Measurements from ENCODE around the gene SMCO4.

SMCO4 gene

DNA sequence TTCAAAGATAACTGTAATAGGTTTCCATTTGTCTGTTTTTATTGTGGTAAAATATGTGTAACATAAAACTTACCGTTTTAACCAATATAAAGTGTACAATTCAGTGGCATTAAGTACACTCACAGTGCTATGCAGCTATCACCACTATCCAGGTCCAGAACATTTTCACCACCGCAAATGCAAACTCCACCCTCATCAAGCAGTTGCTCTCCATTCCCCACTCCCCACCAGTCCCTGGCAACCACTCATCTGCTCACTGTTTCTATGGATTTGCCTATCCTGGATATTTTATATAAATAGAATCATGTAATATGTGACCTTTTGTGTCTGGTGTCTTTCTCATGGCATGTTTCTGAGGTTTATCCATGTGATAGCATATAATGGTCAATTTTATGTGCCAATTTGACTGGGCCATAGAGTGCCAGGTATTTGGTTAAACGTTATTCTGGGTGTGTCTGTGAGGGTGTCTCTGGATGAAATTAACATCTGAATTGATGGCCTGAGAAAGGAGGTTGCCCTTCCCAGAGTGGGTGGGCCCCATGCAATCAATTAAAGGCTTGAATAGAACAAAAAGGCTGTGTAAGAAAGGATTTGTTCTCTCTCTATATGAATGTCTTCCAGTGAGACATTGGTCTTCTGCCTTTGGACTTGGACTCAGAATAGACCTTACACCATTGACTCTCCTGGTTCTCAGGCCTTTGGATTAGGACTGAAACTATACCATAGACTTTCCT, 17.2 kb upstream of the SMCO4 start:
- Histone ChIP-seq H3K36me3 (ENCODE audit: control insufficient read depth, insufficient read depth, low read length) (no peaks in the 10 kb centered on the region), H3K27me3 (ENCODE audit: control insufficient read depth, insufficient read depth, low read length) (no peaks in the 10 kb centered on the region), H3K27ac (ENCODE audit: low read length) (no peak overlapping the region), H3K4me3 (ENCODE audit: low read length) (no peak overlapping the region), H3K4me1 (ENCODE audit: control insufficient read depth, insufficient read depth, low read length) (no peaks in the 10 kb centered on the region), H3K9me3 (ENCODE audit: control insufficient read depth, insufficient read depth, low read length) (no peaks in the 10 kb centered on the region)
- DNase-seq (ENCODE audit: low read depth, low spot score), result no peak
- WGBS (ENCODE audit: insufficient coverage, insufficient read length), result no CpG with 5 or more reads among the region's 3 CpGs

DNA sequence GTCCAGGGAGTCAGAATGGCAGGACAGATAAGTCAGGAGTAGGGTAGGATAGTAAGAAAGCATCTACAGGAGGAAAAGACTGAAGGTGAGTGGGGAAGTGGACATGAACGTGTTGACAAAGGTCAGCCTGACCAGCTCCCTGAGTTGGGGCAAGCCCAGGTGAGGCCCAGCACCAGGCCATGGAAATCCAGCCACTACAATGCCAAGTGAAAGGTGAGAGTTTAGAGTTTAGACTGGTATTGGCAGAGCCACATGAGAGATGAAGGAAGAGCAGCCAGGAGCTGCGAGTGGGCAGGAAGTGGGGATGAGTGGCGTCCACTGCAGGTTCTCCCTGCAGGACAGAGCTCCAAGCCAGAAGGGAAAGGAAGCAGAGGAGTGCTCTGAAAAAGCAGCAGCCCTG, 16.5 kb upstream of the SMCO4 start:
- no peak for DNase-seq (ENCODE audit: low read depth, low spot score)
- WGBS (ENCODE audit: insufficient coverage, insufficient read length), result no CpG with 5 or more reads among the region's 3 CpGs
- Histone ChIP-seq H3K4me1 (ENCODE audit: control insufficient read depth, insufficient read depth, low read length) (no peaks in the 10 kb centered on the region), H3K4me3 (ENCODE audit: low read length) (no peak overlapping the region), H3K36me3 (ENCODE audit: control insufficient read depth, insufficient read depth, low read length) (no peaks in the 10 kb centered on the region), H3K27me3 (ENCODE audit: control insufficient read depth, insufficient read depth, low read length) (no peaks in the 10 kb centered on the region), H3K27ac (ENCODE audit: low read length) (no peak overlapping the region), H3K9me3 (ENCODE audit: control insufficient read depth, insufficient read depth, low read length) (no peaks in the 10 kb centered on the region)

DNA sequence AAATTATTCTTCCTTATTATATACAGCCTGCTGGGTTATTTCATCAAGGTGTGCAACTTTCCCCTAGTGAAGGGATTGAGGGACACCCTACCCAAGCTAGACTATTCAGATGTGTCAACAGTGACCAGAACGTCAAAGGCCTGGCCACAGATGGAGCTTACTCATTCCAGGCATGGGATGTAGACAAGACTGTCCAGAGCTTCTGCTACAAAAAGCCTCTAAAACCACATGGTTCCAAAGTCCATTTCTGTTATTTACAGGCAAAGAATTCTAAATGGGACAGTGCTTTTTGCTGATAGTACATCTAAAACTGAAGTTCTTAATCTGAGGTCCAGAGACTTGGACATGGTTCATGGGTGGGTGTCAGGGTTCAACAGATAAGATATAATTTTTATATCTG, 9.7 kb upstream of the SMCO4 start:
- DNase-seq (ENCODE audit: low read depth, low spot score), result no peak
- Histone ChIP-seq H3K36me3 (ENCODE audit: control insufficient read depth, insufficient read depth, low read length) (no peaks in the 10 kb centered on the region), H3K27me3 (ENCODE audit: control insufficient read depth, insufficient read depth, low read length) (no peaks in the 10 kb centered on the region), H3K4me3 (ENCODE audit: low read length) (no peak overlapping the region), H3K4me1 (ENCODE audit: control insufficient read depth, insufficient read depth, low read length) (no peaks in the 10 kb centered on the region), H3K9me3 (ENCODE audit: control insufficient read depth, insufficient read depth, low read length) (no peaks in the 10 kb centered on the region), H3K27ac (ENCODE audit: low read length) (no peak overlapping the region)
- WGBS (ENCODE audit: insufficient coverage, insufficient read length), result no CpG with 5 or more reads among the region's 1 CpG

DNA sequence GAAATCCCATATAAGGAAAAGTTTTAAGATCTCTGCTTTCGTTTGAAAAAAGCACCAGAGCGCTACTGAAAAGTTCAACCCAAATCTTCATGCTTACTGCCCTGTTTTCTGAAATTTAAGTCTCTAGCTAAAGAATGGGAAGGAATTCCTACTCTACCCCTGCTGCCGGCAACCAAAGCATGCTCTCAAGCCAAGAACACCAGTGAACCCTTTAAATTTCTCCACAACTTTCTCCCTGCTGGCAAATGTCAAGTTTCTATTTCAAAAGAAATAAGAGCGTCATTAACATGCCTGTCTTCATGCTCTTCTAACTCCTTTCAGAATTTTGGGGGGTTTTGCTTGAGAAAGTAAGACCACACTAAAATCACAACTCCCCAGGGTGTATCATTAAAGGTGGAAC, 6.8 kb upstream of the SMCO4 start:
- Histone ChIP-seq H3K36me3 (ENCODE audit: control insufficient read depth, insufficient read depth, low read length) (no peaks in the 10 kb centered on the region), H3K27ac (ENCODE audit: low read length) (no peak overlapping the region), H3K4me3 (ENCODE audit: low read length) (no peak overlapping the region), H3K4me1 (ENCODE audit: control insufficient read depth, insufficient read depth, low read length) (peaks cover 2% of the 10 kb centered on the region; the same call in 1 of the 2 replicates), H3K9me3 (ENCODE audit: control insufficient read depth, insufficient read depth, low read length) (no peaks in the 10 kb centered on the region), H3K27me3 (ENCODE audit: control insufficient read depth, insufficient read depth, low read length) (no peaks in the 10 kb centered on the region)
- WGBS (ENCODE audit: insufficient coverage, insufficient read length), result no CpG with 5 or more reads among the region's 4 CpGs
- DNase-seq (ENCODE audit: low read depth, low spot score), result no peak

DNA sequence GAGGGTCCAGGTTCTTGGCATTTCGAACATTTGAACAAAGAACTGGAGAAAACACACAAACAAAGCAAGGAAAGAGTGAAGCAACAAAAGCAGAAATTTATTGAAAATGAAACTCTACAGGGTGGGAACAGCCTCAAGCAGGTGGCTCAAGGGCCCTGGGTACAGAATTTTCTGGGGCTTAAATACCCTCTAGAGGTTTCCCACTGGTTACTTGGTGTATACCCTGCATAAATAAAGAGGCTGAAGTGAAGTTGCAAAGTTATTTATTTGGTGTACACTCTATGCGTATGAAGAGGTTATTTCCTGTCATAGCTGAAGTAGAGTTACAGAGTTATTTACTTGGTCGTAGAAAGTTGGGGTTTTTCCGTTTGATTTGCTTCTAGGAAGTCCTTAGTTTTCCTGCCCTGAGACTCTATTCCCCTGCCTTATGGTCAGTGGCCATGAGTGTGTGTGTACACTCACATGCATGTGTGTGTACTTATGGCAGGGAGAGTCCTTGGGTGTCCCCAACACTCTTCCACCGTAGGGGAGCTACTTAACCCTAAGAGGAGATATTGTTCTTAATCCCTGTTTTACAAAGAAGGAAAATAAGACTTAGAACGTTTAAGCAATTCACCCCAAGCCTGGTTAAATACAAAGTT, 5.6 kb upstream of the SMCO4 start:
- Histone ChIP-seq H3K27me3 (ENCODE audit: control insufficient read depth, insufficient read depth, low read length) (no peaks in the 10 kb centered on the region), H3K4me1 (ENCODE audit: control insufficient read depth, insufficient read depth, low read length) (peaks cover 4% of the 10 kb centered on the region; the same call in 1 of the 2 replicates), H3K36me3 (ENCODE audit: control insufficient read depth, insufficient read depth, low read length) (no peaks in the 10 kb centered on the region), H3K27ac (ENCODE audit: low read length) (no peak overlapping the region), H3K4me3 (ENCODE audit: low read length) (no peak overlapping the region), H3K9me3 (ENCODE audit: control insufficient read depth, insufficient read depth, low read length) (no peaks in the 10 kb centered on the region)
- no peak for DNase-seq (ENCODE audit: low read depth, low spot score)
- WGBS (ENCODE audit: insufficient coverage, insufficient read length), result no CpG with 5 or more reads among the region's 6 CpGs

DNA sequence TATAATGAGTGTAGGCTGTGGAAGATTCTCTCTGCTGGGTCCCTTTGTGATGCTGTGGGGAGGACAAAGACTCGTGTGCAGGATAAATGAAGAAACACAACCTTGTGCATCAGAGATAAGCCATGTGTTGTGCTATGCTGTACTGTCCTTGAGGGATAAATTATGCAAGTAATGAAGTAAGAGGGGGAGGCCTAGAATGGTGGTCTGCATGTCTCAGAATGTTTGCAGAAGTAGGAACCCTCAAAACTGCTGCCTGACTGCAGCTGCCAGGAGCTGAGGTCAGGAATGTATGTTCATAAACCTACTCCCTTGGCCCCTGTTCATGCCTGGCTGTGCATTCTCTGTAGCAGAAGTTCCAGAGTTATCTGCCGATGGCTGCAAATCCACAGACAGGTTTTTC, 4.6 kb upstream of the SMCO4 start:
- Histone ChIP-seq H3K27ac (ENCODE audit: low read length) (no peak overlapping the region), H3K4me3 (ENCODE audit: low read length) (no peak overlapping the region), H3K9me3 (ENCODE audit: control insufficient read depth, insufficient read depth, low read length) (no peaks in the 10 kb centered on the region), H3K4me1 (ENCODE audit: control insufficient read depth, insufficient read depth, low read length) (peaks cover 4% of the 10 kb centered on the region; the same call in 1 of the 2 replicates), H3K36me3 (ENCODE audit: control insufficient read depth, insufficient read depth, low read length) (no peaks in the 10 kb centered on the region), H3K27me3 (ENCODE audit: control insufficient read depth, insufficient read depth, low read length) (no peaks in the 10 kb centered on the region)
- no peak for DNase-seq (ENCODE audit: low read depth, low spot score)
- WGBS (ENCODE audit: insufficient coverage, insufficient read length), result no CpG with 5 or more reads among the region's 2 CpGs

DNA sequence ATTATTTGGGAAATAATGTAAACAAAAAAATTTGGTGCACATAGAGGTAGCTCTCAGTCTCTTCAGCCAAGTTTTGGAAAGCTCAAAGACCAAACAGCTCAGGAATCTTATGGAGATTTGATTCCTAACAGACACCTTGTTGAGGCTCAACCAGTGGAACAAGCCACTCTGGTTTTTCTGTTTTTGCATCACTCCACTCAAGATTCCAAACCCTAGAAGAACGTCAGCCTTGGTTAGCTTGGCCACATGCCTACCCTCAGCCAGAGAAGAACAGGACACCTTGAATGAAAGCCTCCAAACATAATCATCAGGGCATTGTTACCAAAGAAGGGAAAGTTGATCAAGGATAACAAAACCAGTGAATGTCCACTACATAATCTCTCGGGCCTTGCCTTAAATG, 3.8 kb upstream of the SMCO4 start:
- Histone ChIP-seq H3K9me3 (ENCODE audit: control insufficient read depth, insufficient read depth, low read length) (no peaks in the 10 kb centered on the region), H3K36me3 (ENCODE audit: control insufficient read depth, insufficient read depth, low read length) (no peaks in the 10 kb centered on the region), H3K27ac (ENCODE audit: low read length) (no peak overlapping the region), H3K4me3 (ENCODE audit: low read length) (no peak overlapping the region), H3K27me3 (ENCODE audit: control insufficient read depth, insufficient read depth, low read length) (no peaks in the 10 kb centered on the region), H3K4me1 (ENCODE audit: control insufficient read depth, insufficient read depth, low read length) (peaks cover 6% of the 10 kb centered on the region; the same call in 1 of the 2 replicates)
- no CpG with 5 or more reads among the region's 2 CpGs for WGBS (ENCODE audit: insufficient coverage, insufficient read length)
- DNase-seq (ENCODE audit: low read depth, low spot score), result no peak

DNA sequence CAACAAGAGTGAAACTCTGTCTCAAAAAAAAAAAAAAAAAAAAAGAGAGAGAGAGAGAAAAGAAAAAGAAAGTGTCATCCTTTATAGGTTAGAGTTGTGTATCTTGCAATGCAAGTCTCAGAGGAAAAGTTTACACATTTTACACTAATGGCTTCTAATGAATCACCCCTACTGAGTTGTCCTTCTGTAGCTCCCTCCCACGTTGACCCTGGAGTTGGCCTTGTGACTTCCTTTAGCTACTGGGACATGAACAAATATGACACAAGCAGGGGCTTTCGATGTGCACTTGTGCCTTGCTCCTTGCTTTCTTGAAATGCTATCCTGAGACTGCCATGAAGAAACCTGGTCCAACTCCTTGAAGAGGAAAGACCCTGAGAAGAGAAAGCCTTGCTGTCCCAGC, 2.4 kb upstream of the SMCO4 start:
- peaks cover 6% of the 10 kb centered on the region; the same call in 1 of the 2 replicates for H3K4me1 ChIP-seq (ENCODE audit: control insufficient read depth, insufficient read depth, low read length)
- H3K36me3 ChIP-seq (ENCODE audit: control insufficient read depth, insufficient read depth, low read length), result no peaks in the 10 kb centered on the region
- no peaks in the 10 kb centered on the region for H3K9me3 ChIP-seq (ENCODE audit: control insufficient read depth, insufficient read depth, low read length)
- no peak for DNase-seq (ENCODE audit: low read depth, low spot score)
- H3K27ac ChIP-seq (ENCODE audit: low read length), result no peak overlapping the region
- no peaks in the 10 kb centered on the region for H3K27me3 ChIP-seq (ENCODE audit: control insufficient read depth, insufficient read depth, low read length)
- H3K4me3 ChIP-seq (ENCODE audit: low read length), result no peak overlapping the region
- no CpG with 5 or more reads among the region's 2 CpGs for WGBS (ENCODE audit: insufficient coverage, insufficient read length)

DNA sequence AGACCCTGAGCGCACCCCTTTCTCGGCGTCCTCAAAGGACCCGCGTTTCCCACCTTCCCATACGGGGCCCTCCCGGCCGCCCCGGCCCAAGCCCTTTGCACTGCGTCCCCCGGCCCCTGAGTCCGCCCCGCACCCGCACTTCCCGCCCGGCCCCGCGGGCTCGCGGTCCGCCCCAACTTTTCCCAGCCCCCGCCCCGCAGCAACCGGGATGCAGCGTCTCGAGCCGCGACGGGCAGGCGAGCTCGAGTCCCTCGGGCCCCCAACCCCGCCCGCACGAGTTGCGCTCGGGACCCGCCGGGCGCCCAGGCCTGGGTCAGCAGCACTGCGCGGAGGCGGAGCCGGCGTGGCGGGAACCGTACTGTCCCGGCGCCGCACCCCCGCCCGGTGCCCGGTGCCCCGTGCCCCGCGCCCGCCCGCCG, 371 bp downstream of the SMCO4 start:
- H3K4me3 ChIP-seq (ENCODE audit: low read length), result peak overlapping the region; percentile 76; the same call in 1 of the 2 replicates
- peaks cover 6% of the 10 kb centered on the region; the same call in 1 of the 2 replicates for H3K4me1 ChIP-seq (ENCODE audit: control insufficient read depth, insufficient read depth, low read length)
- H3K9me3 ChIP-seq (ENCODE audit: control insufficient read depth, insufficient read depth, low read length), result no peaks in the 10 kb centered on the region
- H3K27me3 ChIP-seq (ENCODE audit: control insufficient read depth, insufficient read depth, low read length), result no peaks in the 10 kb centered on the region
- H3K27ac ChIP-seq (ENCODE audit: low read length), result no peak overlapping the region
- DNase-seq (ENCODE audit: low read depth, low spot score), result no peak
- H3K36me3 ChIP-seq (ENCODE audit: control insufficient read depth, insufficient read depth, low read length), result no peaks in the 10 kb centered on the region
- no CpG with 5 or more reads among the region's 59 CpGs for WGBS (ENCODE audit: insufficient coverage, insufficient read length)

DNA sequence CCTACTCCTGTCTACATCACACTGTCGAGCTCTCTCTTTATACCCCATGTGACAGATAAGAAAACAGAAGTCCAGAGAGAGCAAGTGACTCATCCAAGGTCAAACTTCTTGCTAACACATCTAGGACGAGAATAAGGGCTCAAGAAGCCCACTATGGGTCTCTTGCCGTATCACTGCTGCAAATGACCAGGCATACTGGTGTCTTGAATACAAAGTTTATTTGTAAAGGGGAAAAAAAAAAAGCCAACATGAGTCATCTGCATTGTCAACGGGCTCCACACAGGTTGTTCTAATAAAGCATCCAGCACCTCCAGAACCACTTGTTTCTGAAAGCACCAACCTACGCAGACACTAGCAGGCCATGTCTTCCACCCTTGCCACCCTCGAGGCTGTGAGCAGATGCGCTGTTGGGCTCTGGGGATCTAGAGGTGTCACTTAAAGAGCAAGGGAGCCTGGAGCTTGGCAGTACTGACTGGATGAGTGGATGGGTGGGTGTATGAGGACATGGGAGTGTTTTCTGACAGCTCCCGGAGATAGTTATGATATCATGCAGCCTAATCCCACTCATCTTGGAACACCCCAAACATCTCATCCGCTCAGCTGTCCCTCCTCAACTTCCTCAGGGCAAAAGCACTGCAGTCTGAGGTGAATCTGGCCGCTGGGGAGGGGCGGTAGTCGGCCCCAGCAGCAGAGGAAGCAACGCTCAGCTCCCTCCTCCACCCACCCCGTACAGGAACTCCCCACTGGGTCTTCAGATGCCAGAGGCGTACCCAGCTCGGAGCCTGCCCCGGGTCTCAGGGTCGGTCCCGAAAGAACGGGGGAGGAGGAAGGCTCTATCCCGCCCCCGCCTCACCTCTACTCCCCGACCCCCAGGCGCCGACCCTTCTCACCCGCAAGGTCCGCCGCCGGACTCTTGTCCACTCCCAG, 1.0 kb downstream of the SMCO4 start:
- no CpG with 5 or more reads among the region's 29 CpGs for WGBS (ENCODE audit: insufficient coverage, insufficient read length)
- peak overlapping the region; percentile 76; the same call in 1 of the 2 replicates for H3K4me3 ChIP-seq (ENCODE audit: low read length)
- no peaks in the 10 kb centered on the region for H3K36me3 ChIP-seq (ENCODE audit: control insufficient read depth, insufficient read depth, low read length)
- H3K27ac ChIP-seq (ENCODE audit: low read length), result no peak overlapping the region
- no peaks in the 10 kb centered on the region for H3K9me3 ChIP-seq (ENCODE audit: control insufficient read depth, insufficient read depth, low read length)
- DNase-seq (ENCODE audit: low read depth, low spot score), result peak; percentile 35
- no peaks in the 10 kb centered on the region for H3K27me3 ChIP-seq (ENCODE audit: control insufficient read depth, insufficient read depth, low read length)
- peaks cover 6% of the 10 kb centered on the region; the same call in 1 of the 2 replicates for H3K4me1 ChIP-seq (ENCODE audit: control insufficient read depth, insufficient read depth, low read length)

All from iPS DF 6.9 (cell line).